HepG2 (cell line): ENCODE results near the gene KATNAL1. TPM values are rescaled to one million over a fixed set of nuclear protein-coding genes. Genes with fewer than 3 reads are reported as not detected.
A peak's percentile ranks its signal among the peaks of the same experiment; 100 is the strongest.

Source experiments
- ATAC-seq: fragments of 200-7000 bp; cut with Tn5 transposase; 3 replicates; pipeline ENCODE4 v1.9.1; 2020; ENCODE audit warnings: mild to moderate bottlenecking, moderate library complexity
- BruUV-seq: library from RNA; stranded (reverse); fragments of 400-500 nt; replicated peaks from 2 replicates; lab custom pipeline; 2021; lab: Mats Ljungman, UMichigan
- CTCF ChIA-PET: fragments of 300-600 bp; formaldehyde crosslinking; extraction: SDS; loops from one replicate; lab custom pipeline; 2021; ENCODE audit warnings: low total read pairs, inconsistent platforms, low intra/inter-chr PET ratio; lab: Yijun Ruan, JAX
- POLR2A ChIA-PET: fragments of 350-600 bp; sonication (Branson Sonifier 250); formaldehyde crosslinking; loops from one replicate; lab custom pipeline; 2020; ENCODE audit warnings: antibody characterized with exemption, inconsistent platforms; lab: Yijun Ruan, JAX
- DNase-seq: peaks from one replicate; pipeline ENCODE4 v3.0.0-alpha.2; 2015; ENCODE audit warnings: low spot score
- FAIRE-seq: peaks from 3 replicates; lab custom pipeline; 2011; peaks lifted over from hg19 to GRCh38; lab: Jason Lieb, UNC
- H2AFZ ChIP-seq: one replicate; pipeline ENCODE4 v1.6.1; 2011; ENCODE audit warnings: low read length, inconsistent platforms
- H3K27ac ChIP-seq: fragments of 300-600 bp; 3 replicates; pipeline ENCODE4 v1.8.0; 2011; ENCODE audit warnings: mixed run types, mild to moderate bottlenecking, mixed read lengths, low read length, inconsistent platforms; ENCODE audit not compliant: insufficient read depth; ENCODE audit errors: extremely low read length
- H3K27me3 ChIP-seq, 2 experiments: fragments of 200-600 bp in 1 of 2; 2 replicates in 1 of 2; 3 replicates in 1 of 2; pipeline versions ENCODE4 v1.6.0 to v1.8.0; 2011; ENCODE audit warnings: low read length in 2 of 2, mild to moderate bottlenecking in 2 of 2, moderate library complexity in 2 of 2, inconsistent platforms in 1 of 2; ENCODE audit not compliant: insufficient read depth in 2 of 2, control insufficient read depth in 1 of 2
- H3K36me3 ChIP-seq, 2 experiments: fragments of 200-600 bp in 1 of 2; replicated peaks in 1 of 2; 2 replicates in 1 of 2; 3 replicates in 1 of 2; pipeline versions ENCODE4 v1.5.1 to v1.8.0; 2011; ENCODE audit warnings: low read length in 2 of 2, inconsistent platforms in 1 of 2; ENCODE audit not compliant: insufficient read depth in 2 of 2, control insufficient read depth in 1 of 2
- H3K4me1 ChIP-seq: 2 replicates; pipeline ENCODE4 v1.5.1; 2012; ENCODE audit warnings: low read length, inconsistent platforms; ENCODE audit not compliant: insufficient read depth
- H3K4me2 ChIP-seq: 2 replicates; pipeline ENCODE4 v1.6.0; 2011; ENCODE audit warnings: low read depth, low read length, inconsistent platforms
- H3K4me3 ChIP-seq, 3 experiments: fragments of 200-600 bp in 1 of 3; sonication (generic), shearing (Covaris generic) in 1 of 3; replicated peaks in 1 of 3; 2 replicates each; pipeline ENCODE4 v1.5.1; 2011 to 2016; ENCODE audit warnings: low read length in 3 of 3, inconsistent platforms in 2 of 3, low read depth in 2 of 3, mild to moderate bottlenecking in 2 of 3, control low read depth in 1 of 3, mixed read lengths in 1 of 3; ENCODE audit not compliant: insufficient read depth in 1 of 3
- H3K79me2 ChIP-seq: one replicate; pipeline ENCODE4 v1.6.1; 2011; ENCODE audit warnings: low read length, inconsistent platforms; ENCODE audit not compliant: insufficient read depth
- H3K9ac ChIP-seq: 2 replicates; pipeline ENCODE4 v1.6.0; 2011; ENCODE audit warnings: mild to moderate bottlenecking, low read depth, low read length, inconsistent platforms; ENCODE audit not compliant: insufficient read depth
- H3K9me3 ChIP-seq: 2 replicates; pipeline ENCODE4 v1.5.1; 2012; ENCODE audit warnings: mild to moderate bottlenecking, low read length
- H4K20me1 ChIP-seq: 2 replicates; pipeline ENCODE4 v1.6.0; 2011; ENCODE audit warnings: inconsistent platforms, mild to moderate bottlenecking, low read length, moderate library complexity; ENCODE audit not compliant: insufficient read depth
- AFF4 ChIP-seq: sonication (generic); formaldehyde crosslinking; IDR thresholded peaks from 2 replicates; pipeline ENCODE4 v1.4.0; 2020; ENCODE audit warnings: missing genetic modification reagents
- CENPBD1 ChIP-seq: sonication (generic); formaldehyde crosslinking; IDR thresholded peaks from 2 replicates; pipeline ENCODE4 v1.8.0; 2022; ENCODE audit warnings: missing genetic modification reagents, low read depth, mild to moderate bottlenecking, borderline replicate concordance
- DR1 ChIP-seq: sonication (generic); formaldehyde crosslinking; IDR thresholded peaks from 2 replicates; pipeline ENCODE4 v1.8.0; 2021; ENCODE audit warnings: mild to moderate bottlenecking, missing genetic modification reagents, inconsistent platforms
- NR2F6 ChIP-seq, 2 experiments: IDR thresholded peaks; 2 replicates each; pipeline ENCODE4 v1.6.1; 2016; ENCODE audit warnings: antibody characterized with exemption in 1 of 2, mild to moderate bottlenecking in 1 of 2
- RBM39 ChIP-seq: fragments of 200-400 bp; formaldehyde crosslinking; IDR thresholded peaks from one replicate; pipeline ENCODE4 v1.6.1; 2018; ENCODE audit warnings: antibody characterized with exemption, mild to moderate bottlenecking, low read depth, low read length; ENCODE audit not compliant: poor library complexity, severe bottlenecking
- SALL2 ChIP-seq: sonication (generic); formaldehyde crosslinking; IDR thresholded peaks from 2 replicates; pipeline ENCODE4 v1.8.1; 2023; ENCODE audit warnings: mild to moderate bottlenecking, missing genetic modification reagents, inconsistent platforms
- SMAD3 ChIP-seq: sonication (generic); formaldehyde crosslinking; IDR thresholded peaks from 2 replicates; pipeline ENCODE4 v1.4.0; 2020; ENCODE audit warnings: missing genetic modification reagents
- THAP11 ChIP-seq: IDR thresholded peaks from 2 replicates; pipeline ENCODE4 v1.6.1; 2016; ENCODE audit warnings: missing biosample characterization, missing genetic modification reagents
- TP53 ChIP-seq: sonication (generic); formaldehyde crosslinking; conservative IDR thresholded peaks from 2 replicates; pipeline ENCODE4 v1.4.0; 2020; ENCODE audit warnings: missing genetic modification reagents
- TSC22D2 ChIP-seq: sonication (generic); formaldehyde crosslinking; IDR thresholded peaks from 2 replicates; pipeline ENCODE4 v1.5.1; 2020; ENCODE audit warnings: missing genetic modification reagents, mild to moderate bottlenecking, borderline replicate concordance
- ZNF280D ChIP-seq: sonication (generic); formaldehyde crosslinking; IDR thresholded peaks from 2 replicates; pipeline ENCODE4 v1.5.1; 2020; ENCODE audit warnings: mild to moderate bottlenecking, missing genetic modification reagents
- ZNF704 ChIP-seq: sonication (generic); formaldehyde crosslinking; IDR thresholded peaks from 2 replicates; pipeline ENCODE4 v1.8.1; 2023; ENCODE audit warnings: mild to moderate bottlenecking, inconsistent platforms, moderate library complexity, missing genetic modification reagents, borderline replicate concordance
- WGBS: methylation state at CpG from one replicate; pipeline ENCODE4 v1.1.6; 2017; ENCODE audit warnings: low lambda C conversion rate; 5-methylcytosine and 5-hydroxymethylcytosine counted together
- in situ Hi-C: cut with HindIII; loops from 2 replicates; pipeline ENCODE4 v1.10.0; 2017; ENCODE audit warnings: low pct_unique_long_range_greater_than_20kb; ENCODE audit not compliant: extremely low pct_ligation_motif_present
- intact Hi-C: fragments of 100-400 bp; cut with micrococcal nuclease; formaldehyde crosslinking; loops from one replicate; pipeline ENCODE4 v1.10.0; 2022; ENCODE audit not compliant: unreplicated experiment
- polyA plus RNA-seq, 8 experiments: library from polyadenylated mRNA; depleted of rRNA in 3 of 8; stranded (reverse) in 7 of 8; unstranded in 1 of 8; fragments of >200 nt; fragmentation: Illumina TruSeq in 4 of 8; extraction: Trizol in 4 of 8; gene quantifications; 2 replicates each; pipeline versions ENCODE4 v1.2.1 to v1.2.3, GENCODE V29; 2011 to 2016; ENCODE audit warnings: low read depth in 4 of 8, missing spikeins in 1 of 8, mixed read lengths in 1 of 8; ENCODE audit not compliant: insufficient read depth in 1 of 8
- total RNA-seq, 5 experiments: library from RNA; depleted of rRNA; stranded (reverse); fragments of >200 nt; fragmentation: Illumina TruSeq; extraction: Trizol; gene quantifications; 2 replicates each; pipeline ENCODE4 v1.2.3, GENCODE V29; 2016; ENCODE audit warnings: low read depth in 1 of 5

The KATNAL1 gene
- total and polyA plus RNA-seq, 2 of the 13 experiments (the other 11 are each of a cell fraction or from before 2014, with no cell fraction given): 3.2 to 11.8 TPM

- Histone ChIP-seq H3K27me3 (no peaks in the 10 kb centered on the region; a peak in 1 of 5 replicates), H3K4me2 (peak overlapping the region; percentile 92), H3K27ac (peak overlapping the region; percentile 90), H3K36me3 (no peaks in the 10 kb centered on the region), H4K20me1 (0 out of 2 replicates have a peak, but pooled peaks cover 3% of the 10 kb centered on the region), H2AFZ (no peak overlapping the region), H3K9ac (peak overlapping the region; percentile 78), H3K9me3 (no peaks in the 10 kb centered on the region), H3K4me3 (peak overlapping the region; percentile 81 to 93 (median 88)), H3K4me1 (peaks cover 51% of the 10 kb centered on the region), H3K79me2 (peaks cover 26% of the 10 kb centered on the region)
- CTCF ChIA-PET: no interaction called here
- POLR2A ChIA-PET: interaction anchor here (0.6 to 2.1 kb wide), 10 partner anchors 12 to 523 kb away, joined by 3 to 11 read pairs (median 3); partner anchors contain the start of genes HMGB1 and USPL1
- ATAC-seq (peak; percentile 91), DNase-seq (peak; percentile 87), FAIRE-seq (no peak)
- no TSS peak for BruUV-seq
- intact Hi-C loops (loop anchor here (2.0 kb wide), 1 partner anchor 28 kb away; no protein-coding TSS in a partner anchor), in situ Hi-C loops (no loop called here)
- WGBS: 1% methylated on average over 20 of the region's 37 CpGs
- TF ChIP-seq CENPBD1 (no peak), TSC22D2 (CRISPR knock-in tag) (no peak), NR2F6 (IDR thresholded peaks at IDR 0.05) (no peak), NR2F6 (CRISPR knock-in tag; IDR thresholded peaks at IDR 0.05) (no peak), AFF4 (CRISPR knock-in tag) (no peak), ZNF280D (CRISPR knock-in tag) (no peak), SALL2 (CRISPR knock-in tag) (peak; percentile 12; the same call in 1 of the 2 replicates), ZNF704 (0 out of 2 replicates have a peak, but pooled peaks have one; percentile 8), SMAD3 (CRISPR knock-in tag) (no peak), DR1 (CRISPR knock-in tag) (no peak), RBM39 (no peak), THAP11 (CRISPR knock-in tag) (peak; percentile 99), TP53 (0 out of 2 replicates have a peak, but pooled peaks have one; percentile 11)
Measured at GRCh38 chr13:30306762-30307193, 573 bp downstream of the KATNAL1 start.
